ENCODE data around the gene CARF. TPM values are rescaled to one million over a fixed set of nuclear protein-coding genes. Genes with fewer than 3 reads are reported as not detected.

The CARF gene
- total and polyA plus RNA-seq, 4 donors = 0.98 to 4.3 (median 2.9) TPM

DNA sequence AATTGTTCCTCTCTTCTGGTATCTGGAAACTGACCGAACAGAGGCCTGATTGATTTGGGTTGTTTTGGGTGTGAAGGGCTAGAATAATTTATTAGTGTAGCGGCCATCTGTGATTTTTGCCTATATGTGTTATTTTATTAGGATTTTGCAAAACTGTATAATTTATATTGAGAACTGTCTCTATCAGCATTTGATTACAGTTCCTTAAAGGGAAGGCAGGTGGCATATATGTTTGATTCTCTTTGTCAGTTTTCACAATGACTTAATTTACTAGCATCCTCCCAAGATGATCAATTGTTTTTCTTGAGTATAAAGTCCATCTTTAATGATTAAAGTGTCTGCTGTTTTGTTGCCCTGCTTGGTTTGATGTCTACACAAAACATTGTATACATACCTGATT lies 107.1 kb downstream of the CARF start:
- WGBS = 75% methylated on average over 2 of the region's 2 CpGs
- no peak for DNase-seq (ENCODE audit: low spot score)
- no peaks in the 10 kb centered on the region for H3K9me3 ChIP-seq (ENCODE audit: control insufficient read depth in 4 of 4, low read length in 3 of 4)
- no peak overlapping the region for H3K4me3 ChIP-seq (ENCODE audit: low read depth in 1 of 3, low read length in 3 of 3)
- TF ChIP-seq, protein P1, sequence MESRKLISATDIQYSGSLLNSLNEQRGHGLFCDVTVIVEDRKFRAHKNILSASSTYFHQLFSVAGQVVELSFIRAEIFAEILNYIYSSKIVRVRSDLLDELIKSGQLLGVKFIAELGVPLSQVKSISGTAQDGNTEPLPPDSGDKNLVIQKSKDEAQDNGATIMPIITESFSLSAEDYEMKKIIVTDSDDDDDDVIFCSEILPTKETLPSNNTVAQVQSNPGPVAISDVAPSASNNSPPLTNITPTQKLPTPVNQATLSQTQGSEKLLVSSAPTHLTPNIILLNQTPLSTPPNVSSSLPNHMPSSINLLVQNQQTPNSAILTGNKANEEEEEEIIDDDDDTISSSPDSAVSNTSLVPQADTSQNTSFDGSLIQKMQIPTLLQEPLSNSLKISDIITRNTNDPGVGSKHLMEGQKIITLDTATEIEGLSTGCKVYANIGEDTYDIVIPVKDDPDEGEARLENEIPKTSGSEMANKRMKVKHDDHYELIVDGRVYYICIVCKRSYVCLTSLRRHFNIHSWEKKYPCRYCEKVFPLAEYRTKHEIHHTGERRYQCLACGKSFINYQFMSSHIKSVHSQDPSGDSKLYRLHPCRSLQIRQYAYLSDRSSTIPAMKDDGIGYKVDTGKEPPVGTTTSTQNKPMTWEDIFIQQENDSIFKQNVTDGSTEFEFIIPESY (IDR thresholded peaks at IDR 0.05) = no peak
- TF ChIP-seq HNF4G (IDR thresholded peaks at IDR 0.05) (no peak), GABPA (IDR thresholded peaks at IDR 0.05 in 1 of 2, conservative IDR thresholded peaks at IDR 0.05 in 1 of 2) (no peak), RXRA (IDR thresholded peaks at IDR 0.05) (no peak), JUND (IDR thresholded peaks at IDR 0.05) (no peak), EGR1 (IDR thresholded peaks at IDR 0.05; ENCODE audit: low read depth in 2 of 2) (no peak), TAF1 (conservative IDR thresholded peaks at IDR 0.05) (no peak), YY1 (IDR thresholded peaks at IDR 0.05) (no peak), RAD21 (IDR thresholded peaks at IDR 0.05) (no peak), NR2F2 (IDR thresholded peaks at IDR 0.05) (no peak), FOXA1 (IDR thresholded peaks at IDR 0.05) (no peak), HNF4A (conservative IDR thresholded peaks at IDR 0.05) (no peak), FOXA2 (IDR thresholded peaks at IDR 0.05) (no peak), SP1 (IDR thresholded peaks at IDR 0.05) (no peak)
- TF ChIP-seq, protein P2, sequence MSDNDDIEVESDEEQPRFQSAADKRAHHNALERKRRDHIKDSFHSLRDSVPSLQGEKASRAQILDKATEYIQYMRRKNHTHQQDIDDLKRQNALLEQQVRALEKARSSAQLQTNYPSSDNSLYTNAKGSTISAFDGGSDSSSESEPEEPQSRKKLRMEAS (IDR thresholded peaks at IDR 0.05) = no peak
- TF ChIP-seq, protein P3, sequence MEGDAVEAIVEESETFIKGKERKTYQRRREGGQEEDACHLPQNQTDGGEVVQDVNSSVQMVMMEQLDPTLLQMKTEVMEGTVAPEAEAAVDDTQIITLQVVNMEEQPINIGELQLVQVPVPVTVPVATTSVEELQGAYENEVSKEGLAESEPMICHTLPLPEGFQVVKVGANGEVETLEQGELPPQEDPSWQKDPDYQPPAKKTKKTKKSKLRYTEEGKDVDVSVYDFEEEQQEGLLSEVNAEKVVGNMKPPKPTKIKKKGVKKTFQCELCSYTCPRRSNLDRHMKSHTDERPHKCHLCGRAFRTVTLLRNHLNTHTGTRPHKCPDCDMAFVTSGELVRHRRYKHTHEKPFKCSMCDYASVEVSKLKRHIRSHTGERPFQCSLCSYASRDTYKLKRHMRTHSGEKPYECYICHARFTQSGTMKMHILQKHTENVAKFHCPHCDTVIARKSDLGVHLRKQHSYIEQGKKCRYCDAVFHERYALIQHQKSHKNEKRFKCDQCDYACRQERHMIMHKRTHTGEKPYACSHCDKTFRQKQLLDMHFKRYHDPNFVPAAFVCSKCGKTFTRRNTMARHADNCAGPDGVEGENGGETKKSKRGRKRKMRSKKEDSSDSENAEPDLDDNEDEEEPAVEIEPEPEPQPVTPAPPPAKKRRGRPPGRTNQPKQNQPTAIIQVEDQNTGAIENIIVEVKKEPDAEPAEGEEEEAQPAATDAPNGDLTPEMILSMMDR (IDR thresholded peaks at IDR 0.05; ENCODE audit: low read depth, low read length, missing input control) = no peak
- TF ChIP-seq, protein P4, sequence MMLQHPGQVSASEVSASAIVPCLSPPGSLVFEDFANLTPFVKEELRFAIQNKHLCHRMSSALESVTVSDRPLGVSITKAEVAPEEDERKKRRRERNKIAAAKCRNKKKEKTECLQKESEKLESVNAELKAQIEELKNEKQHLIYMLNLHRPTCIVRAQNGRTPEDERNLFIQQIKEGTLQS (IDR thresholded peaks at IDR 0.05) = no peak
- TF ChIP-seq, protein P5, sequence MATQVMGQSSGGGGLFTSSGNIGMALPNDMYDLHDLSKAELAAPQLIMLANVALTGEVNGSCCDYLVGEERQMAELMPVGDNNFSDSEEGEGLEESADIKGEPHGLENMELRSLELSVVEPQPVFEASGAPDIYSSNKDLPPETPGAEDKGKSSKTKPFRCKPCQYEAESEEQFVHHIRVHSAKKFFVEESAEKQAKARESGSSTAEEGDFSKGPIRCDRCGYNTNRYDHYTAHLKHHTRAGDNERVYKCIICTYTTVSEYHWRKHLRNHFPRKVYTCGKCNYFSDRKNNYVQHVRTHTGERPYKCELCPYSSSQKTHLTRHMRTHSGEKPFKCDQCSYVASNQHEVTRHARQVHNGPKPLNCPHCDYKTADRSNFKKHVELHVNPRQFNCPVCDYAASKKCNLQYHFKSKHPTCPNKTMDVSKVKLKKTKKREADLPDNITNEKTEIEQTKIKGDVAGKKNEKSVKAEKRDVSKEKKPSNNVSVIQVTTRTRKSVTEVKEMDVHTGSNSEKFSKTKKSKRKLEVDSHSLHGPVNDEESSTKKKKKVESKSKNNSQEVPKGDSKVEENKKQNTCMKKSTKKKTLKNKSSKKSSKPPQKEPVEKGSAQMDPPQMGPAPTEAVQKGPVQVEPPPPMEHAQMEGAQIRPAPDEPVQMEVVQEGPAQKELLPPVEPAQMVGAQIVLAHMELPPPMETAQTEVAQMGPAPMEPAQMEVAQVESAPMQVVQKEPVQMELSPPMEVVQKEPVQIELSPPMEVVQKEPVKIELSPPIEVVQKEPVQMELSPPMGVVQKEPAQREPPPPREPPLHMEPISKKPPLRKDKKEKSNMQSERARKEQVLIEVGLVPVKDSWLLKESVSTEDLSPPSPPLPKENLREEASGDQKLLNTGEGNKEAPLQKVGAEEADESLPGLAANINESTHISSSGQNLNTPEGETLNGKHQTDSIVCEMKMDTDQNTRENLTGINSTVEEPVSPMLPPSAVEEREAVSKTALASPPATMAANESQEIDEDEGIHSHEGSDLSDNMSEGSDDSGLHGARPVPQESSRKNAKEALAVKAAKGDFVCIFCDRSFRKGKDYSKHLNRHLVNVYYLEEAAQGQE (IDR thresholded peaks at IDR 0.05) = no peak
- H3K27me3 ChIP-seq (ENCODE audit: control insufficient read depth in 4 of 4, insufficient read depth in 4 of 4, low read length in 3 of 4) = no peaks in the 10 kb centered on the region
- H3K27ac ChIP-seq (ENCODE audit: low read depth in 1 of 2, low read length in 2 of 2) = no peak overlapping the region
- no peaks in the 10 kb centered on the region for H3K36me3 ChIP-seq (ENCODE audit: control insufficient read depth in 4 of 4, insufficient read depth in 3 of 4, low read depth in 1 of 4, low read length in 3 of 4)
- peak overlapping the region in 1 of 2 donors; percentile 64 for H3K9ac ChIP-seq (ENCODE audit: low read depth in 1 of 2, low read length in 2 of 2)
- peaks cover 4 to 27% (median 24%) of the 10 kb centered on the region in 4 donors for H3K4me1 ChIP-seq (ENCODE audit: control insufficient read depth in 4 of 4, insufficient read depth in 4 of 4, low read length in 3 of 4)
